Measurements from ENCODE around the gene TMEM163. TPM values are rescaled to one million over a fixed set of nuclear protein-coding genes. Genes with fewer than 3 reads are reported as not detected.

Gene TMEM163
- 31.9 TPM for total RNA-seq
- long read RNA-seq, transcript TMEM163-201 (8 exons, 1,892 nt) = major isoform, 45 of 63 reads
- long read RNA-seq, partial matches to known transcripts = 2 of 63 reads
- long read RNA-seq, other reads (novel, unspliced or antisense) = 15 of 63 reads

DNA sequence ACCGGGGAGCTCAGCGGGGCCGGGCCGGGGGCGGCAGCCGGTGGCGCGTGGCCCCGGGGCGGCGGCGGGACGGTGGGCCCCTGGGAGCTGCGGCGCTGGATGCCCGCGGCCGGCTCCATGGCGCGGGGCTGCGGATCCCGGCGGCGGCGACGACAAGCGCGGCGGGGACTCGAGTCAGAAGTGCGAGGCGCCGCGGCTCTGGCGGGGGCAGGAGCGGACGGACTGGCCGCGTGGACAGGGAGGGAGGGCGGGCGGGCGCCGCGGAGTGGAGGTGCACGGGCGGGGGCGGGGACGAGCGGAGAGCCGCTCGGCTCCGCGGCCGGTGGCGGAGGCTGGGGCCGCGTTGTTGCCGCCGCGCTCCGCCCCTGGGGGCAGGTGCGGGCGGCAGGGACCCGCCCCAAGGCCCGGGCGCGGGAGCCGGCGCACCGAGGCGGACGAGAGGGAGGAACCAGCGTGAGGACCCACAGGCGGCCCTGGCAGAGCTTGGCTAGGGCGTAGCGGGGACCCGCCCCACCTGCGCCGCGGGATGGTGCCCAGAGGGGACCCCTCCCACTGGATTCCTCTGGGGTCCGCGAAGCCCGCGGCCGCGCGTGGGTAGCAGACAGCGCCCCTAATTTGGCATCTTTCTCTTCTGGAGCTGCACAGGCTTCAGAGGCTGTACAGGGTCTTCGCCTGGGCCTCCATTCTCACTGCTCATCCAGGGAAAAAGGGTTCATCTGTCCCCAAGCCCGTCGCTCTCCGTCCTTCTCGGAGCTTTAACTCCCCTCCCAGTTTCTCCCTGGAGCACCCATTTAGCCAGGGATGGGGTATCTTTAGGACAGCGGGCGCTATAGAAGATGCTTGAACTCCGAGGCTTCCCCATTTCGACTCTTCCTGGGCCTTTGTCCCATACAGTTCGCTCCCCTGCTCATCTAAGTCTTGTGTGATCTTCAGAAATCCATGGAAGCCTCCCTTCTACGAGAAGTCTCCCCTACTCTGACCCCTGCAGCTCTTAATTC, at the start of gene TMEM163:
TMEM163 (minus strand) TSS at position 184 of the 998 bp plus-strand sequence.
- Histone ChIP-seq H3K27ac (peak within 1 kb of the TSS; percentile 68), H3K27me3 (ENCODE audit: low read depth) (peaks cover 45% of the 10 kb centered on the region), H3K9me3 (no peaks in the 10 kb centered on the region), H3K4me1 (peaks cover 18% of the 10 kb centered on the region), H3K36me3 (no peaks in the 10 kb centered on the region), H3K4me3 (peak within 1 kb of the TSS; percentile 60)
- intact Hi-C loops (cut with DNase I) = no loop called here
- no peak for TF ChIP-seq CTCF (IDR thresholded peaks at IDR 0.05)
- ATAC-seq = peak; percentile 89 to 91
- DNase-seq = peak; percentile 56

GRCh38 chr2:134766583-134766982, 47.8 kb upstream of the TMEM163 start:
- Histone ChIP-seq H3K4me1 (no peaks in the 10 kb centered on the region), H3K4me3 (no peak overlapping the region), H3K27me3 (ENCODE audit: low read depth) (no peaks in the 10 kb centered on the region), H3K27ac (no peak overlapping the region), H3K36me3 (no peaks in the 10 kb centered on the region), H3K9me3 (no peaks in the 10 kb centered on the region)
- no peak for DNase-seq
- ATAC-seq = no peak
- intact Hi-C loops (cut with DNase I) = no loop called here
- TF ChIP-seq CTCF (IDR thresholded peaks at IDR 0.05) = no peak

GRCh38 chr2:134765987-134766386, 47.2 kb upstream of the TMEM163 start:
- no peak for TF ChIP-seq CTCF (IDR thresholded peaks at IDR 0.05)
- Histone ChIP-seq H3K27ac (no peak overlapping the region), H3K27me3 (ENCODE audit: low read depth) (no peaks in the 10 kb centered on the region), H3K9me3 (no peaks in the 10 kb centered on the region), H3K4me1 (no peaks in the 10 kb centered on the region), H3K4me3 (no peak overlapping the region), H3K36me3 (no peaks in the 10 kb centered on the region)
- no peak for ATAC-seq
- intact Hi-C loops (cut with DNase I) = no loop called here
- no peak for DNase-seq

DNA sequence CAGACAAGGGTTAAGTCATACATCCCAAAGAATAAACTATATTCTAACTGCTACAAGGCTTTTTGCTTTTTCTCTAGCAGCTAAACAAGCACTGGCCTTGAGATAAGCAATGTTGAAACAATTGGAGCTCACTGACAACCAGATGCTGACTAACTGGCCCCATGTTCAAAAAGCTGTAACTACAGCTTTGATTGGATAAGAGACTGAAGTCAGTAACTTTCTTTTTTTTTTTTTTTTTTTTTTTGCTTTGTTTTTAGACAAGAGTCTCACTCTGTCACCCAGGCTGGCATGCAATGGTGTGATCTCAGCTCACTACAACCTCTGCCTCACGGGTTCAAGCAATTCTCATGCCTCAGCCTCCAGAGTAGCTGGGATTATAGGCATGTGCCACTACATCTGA, 45.4 kb upstream of the TMEM163 start:
- H3K36me3 ChIP-seq = no peaks in the 10 kb centered on the region
- no peaks in the 10 kb centered on the region for H3K4me1 ChIP-seq
- no peak overlapping the region for H3K27ac ChIP-seq
- ATAC-seq (no peak), DNase-seq (no peak)
- intact Hi-C loops (cut with DNase I) = no loop called here
- no peaks in the 10 kb centered on the region for H3K27me3 ChIP-seq (ENCODE audit: low read depth)
- H3K4me3 ChIP-seq = no peak overlapping the region
- no peak for TF ChIP-seq CTCF (IDR thresholded peaks at IDR 0.05)
- no peaks in the 10 kb centered on the region for H3K9me3 ChIP-seq

DNA sequence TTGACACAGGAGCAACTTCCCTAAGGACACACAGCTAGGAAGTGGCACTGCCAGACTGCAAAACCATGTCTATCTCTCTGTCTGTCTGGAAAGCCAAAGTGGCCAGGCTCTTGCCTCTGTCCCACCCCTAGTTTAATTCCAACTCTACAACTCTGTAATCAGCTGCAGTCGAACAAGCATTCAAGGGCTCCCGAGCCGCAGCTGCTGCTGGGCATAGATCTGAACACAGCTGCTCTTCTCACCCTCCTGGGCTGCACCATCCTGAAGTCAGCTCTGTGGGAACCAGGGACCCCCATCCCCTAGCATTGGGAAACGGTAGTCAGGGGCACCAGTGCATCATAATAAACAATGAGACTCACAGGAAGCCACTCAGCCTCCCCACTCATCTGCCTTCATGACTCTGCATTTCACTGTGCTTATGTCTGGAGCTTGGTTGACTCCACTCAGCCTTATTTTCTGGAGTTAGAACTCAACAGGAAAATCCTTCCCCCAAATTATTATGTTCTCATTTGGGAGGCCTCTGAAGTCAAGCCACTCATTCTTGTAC, 44.4 kb upstream of the TMEM163 start:
- Histone ChIP-seq H3K9me3 (no peaks in the 10 kb centered on the region), H3K36me3 (no peaks in the 10 kb centered on the region), H3K4me3 (no peak overlapping the region), H3K4me1 (no peaks in the 10 kb centered on the region), H3K27me3 (ENCODE audit: low read depth) (no peaks in the 10 kb centered on the region), H3K27ac (no peak overlapping the region)
- no peak for ATAC-seq
- DNase-seq = no peak
- TF ChIP-seq CTCF (IDR thresholded peaks at IDR 0.05) = no peak
- intact Hi-C loops (cut with DNase I) = no loop called here
